Activated CD8-positive, alpha-beta memory T cell treated with anti-CD3 and anti-CD28 coated beads, Interleukin-2, amount 10 ng/mL, durations not matched to agents 7 days and 5 days (primary cell): ENCODE data around the gene SERPINA6. TPM values are rescaled to one million over a fixed set of nuclear protein-coding genes. Genes with fewer than 3 reads are reported as not detected.
"Not testable (repeated sequence)": the region's sequence is repeated elsewhere in the genome, so short reads cannot be mapped to it uniquely, and the experiment has no call there.

Experiments
- ATAC-seq: fragments of 150-1000 bp; cut with Tn5 transposase; one replicate; pipeline ENCODE4 v1.10.0; 2021; ENCODE audit warnings: moderate library complexity
- CTCF ChIA-PET: fragments of 350-600 bp; sonication (Branson Sonifier 250); formaldehyde crosslinking; loops from one replicate; lab custom pipeline; 2021; ENCODE audit warnings: antibody characterized with exemption; lab: Charles Lee
- DNase-seq: peaks from one replicate; pipeline ENCODE4 v3.0.0-alpha.2; 2020
- H3K27ac Mint-ChIP-seq: one replicate; pipeline ENCODE4 v1.8.0; 2021; ENCODE audit warnings: mild to moderate bottlenecking, mixed read lengths
- H3K27me3 Mint-ChIP-seq: one replicate; pipeline ENCODE4 v1.8.0; 2021; ENCODE audit warnings: mixed read lengths
- H3K36me3 Mint-ChIP-seq: one replicate; pipeline ENCODE4 v1.8.0; 2021; ENCODE audit warnings: mild to moderate bottlenecking, mixed read lengths
- H3K4me1 Mint-ChIP-seq: one replicate; pipeline ENCODE4 v1.8.0; 2021; ENCODE audit warnings: mixed read lengths
- H3K4me3 Mint-ChIP-seq: one replicate; pipeline ENCODE4 v1.8.0; 2021; ENCODE audit warnings: mild to moderate bottlenecking, moderate library complexity, mixed read lengths
- H3K9me3 Mint-ChIP-seq: one replicate; pipeline ENCODE4 v1.8.0; 2022; ENCODE audit warnings: low read depth, mixed read lengths
- total RNA-seq, 2 experiments: library from RNA; stranded (reverse); gene quantifications; one replicate each; pipeline ENCODE4 v1.2.3, GENCODE V29; 2021

SERPINA6 gene
- total RNA-seq, 2 experiments from 2014 or later = not detected

DNA sequence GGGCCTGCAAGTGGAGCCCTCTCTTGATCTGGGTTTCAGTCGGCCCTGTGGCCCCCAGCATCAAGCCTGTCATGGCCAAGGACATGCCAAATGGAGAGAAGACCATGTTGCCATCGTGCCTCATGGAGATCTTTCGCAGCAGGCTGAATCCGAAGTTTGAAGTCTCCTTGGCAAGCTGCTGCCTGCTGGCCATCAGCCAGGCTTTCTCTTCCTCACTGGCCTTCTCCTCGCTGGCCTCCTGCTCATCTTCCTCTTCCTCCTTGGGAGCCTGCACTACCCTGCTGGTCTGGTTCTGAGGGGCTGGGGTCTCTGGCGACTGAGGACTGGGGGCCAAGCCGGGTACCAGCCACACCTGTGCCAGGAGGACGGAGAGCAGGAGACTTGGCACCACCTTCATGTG is 32.9 kb downstream of the SERPINA6 start:
- Mint-ChIP-seq H3K4me3 (no peak overlapping the region), H3K27me3 (no peaks in the 10 kb centered on the region), H3K36me3 (no peaks in the 10 kb centered on the region), H3K9me3 (no peaks in the 10 kb centered on the region), H3K4me1 (peaks cover 4% of the 10 kb centered on the region), H3K27ac (no peak overlapping the region)
- ATAC-seq = no peak
- CTCF ChIA-PET = no interaction called here
- DNase-seq = no peak

DNA sequence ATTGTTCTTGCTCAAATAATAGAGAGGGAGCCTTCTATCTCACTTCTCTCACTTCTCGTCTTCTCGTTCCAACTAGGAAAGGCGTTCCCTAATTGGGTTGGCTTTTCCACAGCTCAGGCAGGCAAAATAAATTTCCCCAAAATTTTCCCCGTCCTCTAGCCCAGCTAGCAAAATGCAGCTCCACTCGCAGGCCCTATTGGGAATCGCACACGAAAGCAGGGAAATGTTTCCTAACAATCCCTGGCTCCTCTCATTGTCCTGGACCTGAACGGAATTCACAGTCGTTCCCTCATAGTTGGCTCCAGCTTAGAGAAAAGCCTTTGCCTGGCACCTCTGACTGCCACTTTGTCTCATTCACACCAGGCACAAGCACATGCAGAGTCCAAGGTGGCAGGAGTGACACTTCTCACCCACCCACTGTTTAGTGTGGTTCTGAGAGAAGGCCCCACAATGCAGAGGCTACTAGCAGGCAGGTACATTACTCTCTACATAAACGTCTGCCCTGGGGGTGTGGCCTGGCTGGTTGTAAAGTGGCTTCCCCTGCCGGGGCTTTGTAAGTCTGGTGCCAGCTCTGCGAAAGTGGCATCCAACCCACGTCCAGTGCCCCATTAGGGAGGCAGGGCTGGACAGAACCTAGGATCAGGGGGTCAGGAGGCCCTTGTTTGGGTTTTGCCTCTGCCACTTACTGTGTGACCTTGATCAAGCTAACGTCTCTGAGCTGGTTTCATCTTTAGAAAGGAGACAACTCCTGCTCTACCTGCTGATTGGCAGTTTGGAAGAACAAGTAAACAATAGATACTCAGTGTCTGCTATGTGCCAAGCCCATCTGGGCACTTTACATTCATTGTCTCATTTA is 34.3 kb downstream of the SERPINA6 start:
- Mint-ChIP-seq H3K4me1 (peaks cover 4% of the 10 kb centered on the region), H3K4me3 (no peak overlapping the region), H3K36me3 (no peaks in the 10 kb centered on the region), H3K9me3 (no peaks in the 10 kb centered on the region), H3K27me3 (no peaks in the 10 kb centered on the region), H3K27ac (no peak overlapping the region)
- ATAC-seq (no peak), DNase-seq (no peak)
- CTCF ChIA-PET = no interaction called here

DNA sequence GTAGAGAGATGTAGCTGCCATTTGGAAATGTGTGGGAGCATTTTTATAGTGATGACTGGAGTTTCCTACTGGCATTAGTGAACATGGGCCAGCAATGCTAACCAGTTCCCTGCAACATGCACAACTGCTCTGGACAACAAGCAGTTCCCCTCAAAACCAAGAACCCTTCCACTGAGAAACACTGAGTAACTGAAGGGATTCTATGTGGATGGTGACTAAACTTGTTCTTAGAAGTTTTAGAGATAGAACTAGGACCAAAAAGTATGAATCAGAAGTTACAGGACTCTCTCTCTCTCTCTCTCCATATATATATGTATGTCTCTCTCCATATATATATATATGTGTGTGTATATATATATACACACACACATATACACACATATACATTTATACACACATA is 38.0 kb downstream of the SERPINA6 start:
- no peak for ATAC-seq

DNA sequence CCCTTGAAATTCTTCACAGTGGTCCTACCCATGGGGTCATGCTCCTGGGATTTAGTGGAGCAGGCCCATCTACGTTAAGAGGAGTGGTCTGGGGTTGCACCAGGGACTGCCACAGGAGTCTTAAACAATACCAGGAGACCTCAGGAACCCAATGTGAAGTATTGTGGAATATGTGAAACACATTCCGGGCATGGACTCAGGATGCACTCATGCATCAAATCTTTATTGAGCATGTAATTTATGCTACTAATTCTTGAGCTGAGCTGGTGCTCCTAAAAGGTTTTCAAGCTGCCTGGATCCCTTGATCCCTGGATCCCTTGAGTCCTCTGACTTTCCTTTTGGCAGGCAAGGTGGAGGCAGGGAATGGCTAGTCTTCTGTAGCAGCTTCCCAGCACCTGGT is 38.9 kb downstream of the SERPINA6 start:
- CTCF ChIA-PET = no interaction called here
- no peaks in the 10 kb centered on the region for H3K36me3 Mint-ChIP-seq
- H3K4me1 Mint-ChIP-seq = peaks cover 4% of the 10 kb centered on the region
- no peak overlapping the region for H3K27ac Mint-ChIP-seq
- DNase-seq = no peak
- no peaks in the 10 kb centered on the region for H3K27me3 Mint-ChIP-seq
- no peaks in the 10 kb centered on the region for H3K9me3 Mint-ChIP-seq
- no peak overlapping the region for H3K4me3 Mint-ChIP-seq
- ATAC-seq = no peak

More for the DNA sequence above, 38.0 kb downstream of the SERPINA6 start:
- CTCF ChIA-PET = no interaction called here
- Mint-ChIP-seq H3K4me3 (no peak overlapping the region), H3K9me3 (no peaks in the 10 kb centered on the region), H3K27me3 (no peaks in the 10 kb centered on the region), H3K27ac (no peak overlapping the region), H3K36me3 (no peaks in the 10 kb centered on the region), H3K4me1 (peaks cover 4% of the 10 kb centered on the region)
- DNase-seq = no peak

DNA sequence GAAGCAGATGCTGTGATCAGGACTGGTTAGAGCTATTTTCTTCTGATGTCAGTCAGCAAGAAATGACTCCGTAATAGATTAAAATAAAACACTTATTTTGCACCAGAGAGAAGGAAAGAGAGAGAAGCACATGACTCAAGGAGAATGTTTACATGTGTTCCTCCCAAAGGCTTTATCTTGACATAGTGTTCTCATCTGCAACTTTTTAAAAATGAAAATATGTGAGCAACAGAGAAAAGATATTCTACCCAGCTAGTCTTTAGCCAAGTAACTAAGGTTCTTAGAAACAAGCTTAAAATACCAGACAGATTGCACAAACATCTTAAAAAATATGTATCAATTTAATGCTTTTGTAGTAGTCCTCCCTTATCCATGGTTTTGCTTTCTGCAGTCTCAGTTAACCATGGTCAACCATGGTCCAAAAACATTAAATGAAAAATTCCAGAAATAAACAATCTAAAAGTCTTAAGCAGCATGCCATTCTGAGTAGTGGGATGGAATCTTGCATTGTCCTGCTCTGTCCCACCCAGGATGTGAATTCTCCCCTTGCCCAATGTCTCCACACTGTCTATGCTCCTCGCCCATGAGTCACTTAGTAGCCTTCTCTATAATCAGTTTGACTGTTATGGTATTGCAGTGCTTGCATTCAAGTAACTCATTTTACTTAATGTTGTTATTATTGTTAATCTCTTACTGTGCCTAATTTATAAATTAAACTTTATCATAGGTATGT is 40.0 kb downstream of the SERPINA6 start:
- H3K4me1 Mint-ChIP-seq = peaks cover 4% of the 10 kb centered on the region
- no peaks in the 10 kb centered on the region for H3K27me3 Mint-ChIP-seq
- ATAC-seq (no peak), DNase-seq (no peak)
- H3K27ac Mint-ChIP-seq = no peak overlapping the region
- H3K36me3 Mint-ChIP-seq = no peaks in the 10 kb centered on the region
- CTCF ChIA-PET = no interaction called here
- no peak overlapping the region for H3K4me3 Mint-ChIP-seq
- H3K9me3 Mint-ChIP-seq = no peaks in the 10 kb centered on the region

DNA sequence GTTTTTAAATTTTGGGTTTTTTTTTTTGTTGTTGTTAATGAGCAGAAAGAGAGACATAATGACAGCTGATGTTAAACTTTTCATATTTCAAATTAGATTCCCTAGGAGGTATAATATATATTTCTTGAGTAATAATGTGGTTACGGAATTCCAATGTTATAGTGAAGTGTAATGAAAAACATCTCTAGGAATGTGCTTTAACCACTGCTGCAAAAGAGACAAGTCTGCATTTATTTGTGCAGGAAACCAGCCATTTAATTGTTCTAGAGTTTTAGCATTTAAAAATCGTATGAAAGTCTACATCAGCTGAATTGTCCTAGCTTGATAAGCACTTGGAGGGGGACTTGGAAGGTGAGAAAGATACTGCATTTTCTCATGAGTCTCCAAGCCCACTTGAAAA is 44.4 kb downstream of the SERPINA6 start:
- DNase-seq (no peak), ATAC-seq (no peak)
- no peak overlapping the region for H3K4me3 Mint-ChIP-seq
- no peaks in the 10 kb centered on the region for H3K36me3 Mint-ChIP-seq
- H3K9me3 Mint-ChIP-seq = no peaks in the 10 kb centered on the region
- H3K4me1 Mint-ChIP-seq = no peaks in the 10 kb centered on the region
- CTCF ChIA-PET = no interaction called here
- H3K27me3 Mint-ChIP-seq = peaks cover 5% of the 10 kb centered on the region
- no peak overlapping the region for H3K27ac Mint-ChIP-seq

DNA sequence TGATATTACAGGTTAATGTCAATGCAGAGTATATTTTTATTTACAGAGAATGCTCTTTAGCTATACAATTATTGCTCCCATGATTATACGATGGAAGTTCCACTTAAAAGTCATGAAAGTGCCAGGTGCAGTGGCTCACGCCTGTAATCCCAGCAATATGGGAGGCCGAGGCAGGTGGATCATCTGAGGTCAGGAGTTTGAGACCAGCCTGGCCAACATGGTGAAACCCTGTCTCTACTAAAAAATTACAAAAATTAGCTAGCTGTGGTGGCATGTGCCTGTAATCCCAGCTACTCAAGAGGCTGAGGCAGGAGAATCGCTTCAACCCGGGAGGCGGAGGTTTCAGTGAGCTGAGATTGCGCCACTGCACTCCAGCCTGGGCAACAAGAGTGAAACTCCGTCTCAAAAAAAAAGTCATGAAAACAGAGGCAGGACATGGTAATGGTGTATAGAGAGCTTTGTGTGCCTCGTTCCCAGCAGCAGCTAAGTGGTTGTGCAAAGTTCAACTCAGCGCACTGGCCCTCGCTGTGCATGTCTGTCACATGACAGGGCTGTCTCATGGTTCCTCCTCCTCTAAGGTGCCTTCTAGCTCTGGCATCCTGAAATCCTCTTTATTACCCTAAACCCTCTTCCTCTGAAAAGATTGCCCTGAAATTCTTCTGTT is 46.1 kb downstream of the SERPINA6 start:
- H3K9me3 Mint-ChIP-seq, H3K4me3 Mint-ChIP-seq, H3K4me1 Mint-ChIP-seq, H3K36me3 Mint-ChIP-seq, ATAC-seq, H3K27ac Mint-ChIP-seq, DNase-seq, CTCF ChIA-PET: not testable (repeated sequence)
- H3K27me3 Mint-ChIP-seq = peaks cover 15% of the 10 kb centered on the region

DNA sequence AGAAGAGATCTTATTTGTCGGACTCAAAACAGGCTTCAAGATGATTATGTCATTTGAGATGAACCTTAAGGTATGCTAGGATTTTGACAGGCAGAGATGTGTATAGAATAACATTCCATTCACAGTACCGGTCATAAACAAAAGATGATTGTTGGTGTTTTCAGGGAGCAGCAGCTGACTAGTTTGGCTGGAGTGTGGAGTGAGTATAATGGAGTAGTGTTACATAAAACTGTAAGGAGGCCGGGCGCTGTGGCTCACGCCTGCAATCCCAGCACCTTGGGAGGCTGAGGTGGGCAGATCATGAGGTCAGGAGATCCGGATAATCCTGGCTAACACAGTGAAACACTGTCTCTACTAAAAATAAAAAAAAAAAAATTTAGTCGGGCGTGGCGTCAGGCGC is 54.0 kb downstream of the SERPINA6 start:
- CTCF ChIA-PET = no interaction called here

DNA sequence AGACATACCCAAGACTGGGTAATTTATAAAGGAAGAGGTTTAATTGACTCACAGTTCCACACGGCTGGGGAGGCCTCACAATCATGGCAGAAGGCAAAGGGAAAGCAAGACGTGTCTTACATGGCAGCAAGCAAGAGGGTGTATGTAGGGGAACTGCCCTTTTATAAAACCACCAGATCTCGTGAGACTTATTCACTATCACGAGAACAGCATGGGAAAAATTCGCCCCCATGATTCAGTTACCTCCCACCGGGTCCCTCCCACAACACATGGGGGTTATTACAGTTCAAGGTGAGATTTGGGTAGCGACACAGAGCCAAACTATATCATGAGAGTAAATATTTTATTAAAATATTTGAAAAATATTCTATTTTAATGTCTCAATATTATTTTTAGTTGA is 54.6 kb downstream of the SERPINA6 start:
- DNase-seq, H3K36me3 Mint-ChIP-seq, H3K9me3 Mint-ChIP-seq, H3K4me3 Mint-ChIP-seq, H3K27ac Mint-ChIP-seq, CTCF ChIA-PET, ATAC-seq, H3K4me1 Mint-ChIP-seq: not testable (repeated sequence)
- peaks cover 33% of the 10 kb centered on the region for H3K27me3 Mint-ChIP-seq

More for the DNA sequence above, 54.0 kb downstream of the SERPINA6 start:
- Mint-ChIP-seq H3K36me3 (no peaks in the 10 kb centered on the region), H3K27me3 (peaks cover 33% of the 10 kb centered on the region), H3K4me1 (no peaks in the 10 kb centered on the region), H3K4me3 (no peak overlapping the region), H3K9me3 (no peaks in the 10 kb centered on the region), H3K27ac (no peak overlapping the region)
- DNase-seq (no peak), ATAC-seq (no peak)

DNA sequence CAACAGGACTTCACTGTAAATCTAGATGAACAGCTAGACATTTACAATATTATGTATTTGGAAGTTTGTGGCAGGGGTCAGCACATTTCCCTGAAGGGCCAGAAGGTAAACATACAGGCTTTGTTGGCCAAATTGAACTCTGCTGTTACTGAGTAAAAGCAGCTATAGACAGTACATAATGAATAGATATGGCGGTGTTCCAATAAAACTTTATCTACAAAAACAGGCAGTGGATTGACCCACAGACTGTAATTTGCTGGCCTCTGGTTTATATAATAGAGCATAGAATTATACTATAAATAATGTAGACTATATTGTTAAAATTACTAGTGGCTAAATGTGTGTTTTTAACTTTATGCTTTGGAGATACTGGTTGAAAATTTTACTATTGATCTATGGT is 55.8 kb downstream of the SERPINA6 start:
- CTCF ChIA-PET = no interaction called here
- Mint-ChIP-seq H3K9me3 (peaks cover 6% of the 10 kb centered on the region), H3K36me3 (peaks cover 2% of the 10 kb centered on the region), H3K4me1 (no peaks in the 10 kb centered on the region), H3K27ac (no peak overlapping the region), H3K27me3 (peaks cover 25% of the 10 kb centered on the region), H3K4me3 (no peak overlapping the region)
- ATAC-seq = no peak
- no peak for DNase-seq

DNA sequence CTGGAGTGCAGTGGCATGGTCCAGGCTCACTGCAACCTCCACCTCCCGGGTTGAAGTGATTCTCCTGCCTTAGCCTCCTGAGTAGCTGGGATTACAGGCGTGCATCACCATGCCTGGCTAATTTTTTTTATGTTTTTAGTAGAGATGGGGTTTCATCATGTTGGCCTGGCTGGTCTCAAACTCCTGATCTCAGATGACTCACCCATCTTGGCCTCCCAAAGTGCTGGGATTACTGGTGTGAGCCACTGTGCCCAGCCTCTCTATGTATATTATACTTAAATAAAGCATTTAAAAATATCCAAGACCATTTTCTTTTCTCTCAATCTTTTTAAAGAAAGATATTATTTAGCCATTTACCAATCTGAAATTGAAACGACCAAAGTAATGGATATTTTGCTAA is 58.9 kb downstream of the SERPINA6 start:
- DNase-seq, ATAC-seq, H3K4me1 Mint-ChIP-seq, H3K36me3 Mint-ChIP-seq, CTCF ChIA-PET, H3K27ac Mint-ChIP-seq, H3K9me3 Mint-ChIP-seq, H3K4me3 Mint-ChIP-seq: not testable (repeated sequence)
- H3K27me3 Mint-ChIP-seq = peaks cover 14% of the 10 kb centered on the region
